Measurements from ENCODE around the gene CD109.
"Not testable (repeated sequence)": the region's sequence is repeated elsewhere in the genome, so short reads cannot be mapped to it uniquely, and the experiment has no call there.

CD109 gene

DNA sequence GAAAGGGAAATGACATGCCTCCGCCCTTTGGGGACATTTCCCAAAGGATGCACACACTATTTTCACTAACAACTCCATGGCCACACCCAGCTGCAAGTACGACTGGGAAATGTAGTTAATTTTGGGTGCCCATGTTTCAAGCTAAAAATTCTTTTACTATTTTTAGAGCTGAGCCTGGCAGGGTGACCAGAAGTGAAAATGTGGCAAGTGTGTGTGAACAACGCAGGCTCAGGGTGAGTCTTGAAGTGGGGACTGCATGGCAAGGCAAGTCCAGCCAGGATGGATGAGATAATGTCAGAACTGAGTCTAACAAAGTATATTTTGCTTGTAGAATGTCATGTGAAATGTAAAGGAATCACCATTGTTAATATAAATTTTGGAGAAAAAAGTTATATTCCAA is 17.0 kb upstream of the CD109 start:
- Histone ChIP-seq H3K9me3 (ENCODE audit: low read depth, low read length) (no peaks in the 10 kb centered on the region), H3K9ac (ENCODE audit: insufficient read length) (no peak overlapping the region), H3K36me3 (ENCODE audit: insufficient read depth, low read length) (no peaks in the 10 kb centered on the region), H3K27ac (no peak overlapping the region), H3K4me3 (no peak overlapping the region)
- TF ChIP-seq POLR2AphosphoS5 (IDR thresholded peaks at IDR 0.05; ENCODE audit: borderline replicate concordance, low read depth, low read length): no peak
- no peak for TF ChIP-seq FOXP2 (optimal IDR thresholded peaks at IDR 0.05; ENCODE audit: control extremely low read depth, extremely low read length, insufficient read depth)
- TF ChIP-seq EZH2 (IDR thresholded peaks at IDR 0.05): no peak
- DNase-seq (ENCODE audit: low read depth, low spot score): no peak

DNA sequence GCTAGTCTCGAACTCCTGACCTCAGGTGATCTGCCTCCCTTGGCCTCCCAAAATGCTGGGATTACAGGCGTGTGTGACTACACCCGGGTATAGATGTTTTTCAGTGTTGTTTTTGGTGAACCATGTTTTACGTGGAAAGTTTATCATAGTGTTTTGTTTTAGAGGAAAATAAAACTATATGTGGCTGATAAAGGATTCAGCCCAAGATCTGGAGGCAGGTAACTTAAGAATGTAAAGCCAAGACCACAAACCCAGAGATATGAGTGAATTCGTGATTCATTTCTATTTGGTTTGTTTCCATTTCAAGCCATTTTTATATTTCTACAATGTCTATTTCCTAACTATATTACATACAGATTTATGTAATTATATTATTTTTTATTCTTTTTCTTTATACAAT is 16.2 kb upstream of the CD109 start:
- not testable (repeated sequence) for H3K9ac ChIP-seq (ENCODE audit: insufficient read length); DNase-seq (ENCODE audit: low read depth, low spot score); H3K9me3 ChIP-seq (ENCODE audit: low read depth, low read length); H3K27ac ChIP-seq; H3K4me3 ChIP-seq; H3K36me3 ChIP-seq (ENCODE audit: insufficient read depth, low read length)

DNA sequence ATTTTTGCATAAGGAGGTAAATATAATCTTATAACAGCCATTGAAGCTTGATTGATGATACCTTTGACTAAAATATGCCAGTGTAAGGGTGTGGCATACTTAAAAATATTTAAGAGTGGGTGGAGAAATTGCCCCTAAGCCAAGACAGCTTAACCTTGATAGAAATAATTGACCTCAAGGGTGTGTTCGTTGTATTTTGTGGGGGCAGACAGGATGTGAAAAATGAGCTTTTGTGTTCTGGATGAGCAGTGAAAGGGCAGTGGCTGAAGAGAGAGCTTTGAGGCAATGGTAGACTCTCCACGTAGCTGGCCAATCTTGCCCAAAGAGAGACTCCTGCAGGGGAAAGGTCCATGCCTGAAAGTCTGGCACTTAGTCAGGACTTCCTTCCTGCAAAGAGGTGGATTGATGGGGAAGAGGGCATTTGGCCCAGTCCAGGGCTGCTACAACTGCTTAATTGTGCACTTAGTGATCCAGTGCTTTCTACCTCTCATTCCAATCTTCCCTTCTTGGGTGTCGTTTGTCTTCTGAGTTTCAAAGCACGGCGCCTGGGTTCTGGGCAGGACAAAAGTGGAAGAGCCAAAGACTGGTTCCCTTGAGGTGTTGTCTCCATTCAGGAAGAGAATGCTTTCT is 15.6 kb upstream of the CD109 start:
- TF ChIP-seq POLR2AphosphoS5 (IDR thresholded peaks at IDR 0.05; ENCODE audit: borderline replicate concordance, low read depth, low read length) (no peak), EZH2 (IDR thresholded peaks at IDR 0.05) (no peak), FOXP2 (optimal IDR thresholded peaks at IDR 0.05; ENCODE audit: control extremely low read depth, extremely low read length, insufficient read depth) (no peak)
- no peak overlapping the region for H3K9ac ChIP-seq (ENCODE audit: insufficient read length)
- H3K9me3 ChIP-seq (ENCODE audit: low read depth, low read length): no peaks in the 10 kb centered on the region
- H3K36me3 ChIP-seq (ENCODE audit: insufficient read depth, low read length): no peaks in the 10 kb centered on the region
- H3K27ac ChIP-seq: no peak overlapping the region
- no peak for DNase-seq (ENCODE audit: low read depth, low spot score)
- H3K4me3 ChIP-seq: no peak overlapping the region

DNA sequence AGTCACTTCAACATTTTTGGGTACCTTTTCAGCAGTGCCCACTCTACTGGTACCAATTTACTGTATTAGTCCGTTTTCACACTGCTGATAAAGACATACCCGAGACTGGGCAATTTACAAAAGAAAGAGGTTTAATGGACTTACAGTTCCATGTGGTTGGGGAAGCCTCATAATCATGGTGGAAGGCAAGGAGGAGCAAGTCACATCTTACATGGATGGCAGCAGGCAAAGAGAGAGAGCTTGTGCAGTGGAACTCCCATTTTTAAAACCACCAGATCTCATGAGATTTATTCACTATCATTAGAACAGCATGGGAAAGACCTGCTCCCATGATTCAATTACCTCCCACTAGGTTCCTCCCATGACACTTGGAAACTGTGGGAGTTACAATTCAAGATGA is 12.4 kb upstream of the CD109 start:
- H3K27ac ChIP-seq; H3K9ac ChIP-seq (ENCODE audit: insufficient read length); DNase-seq (ENCODE audit: low read depth, low spot score); H3K36me3 ChIP-seq (ENCODE audit: insufficient read depth, low read length); H3K4me3 ChIP-seq; H3K9me3 ChIP-seq (ENCODE audit: low read depth, low read length): not testable (repeated sequence)

DNA sequence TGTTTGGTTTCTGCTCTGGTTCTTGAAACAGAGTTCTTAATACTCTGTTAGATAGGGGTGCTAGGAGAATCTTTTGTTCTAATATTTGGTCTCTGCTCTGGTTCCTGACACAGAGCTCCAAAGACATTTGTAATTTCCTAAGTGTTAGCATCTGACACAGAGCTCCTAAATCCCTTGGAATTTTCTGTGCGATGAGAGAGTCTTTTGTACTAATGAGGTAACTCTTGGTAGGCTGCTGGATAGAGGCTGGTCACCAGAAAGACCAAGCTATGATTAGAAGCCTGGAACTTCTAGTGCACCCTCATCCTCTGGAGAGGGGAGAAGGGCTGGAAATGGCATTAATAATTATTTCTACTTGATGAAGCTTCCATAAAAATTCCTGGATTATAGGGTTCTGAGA is 7.7 kb upstream of the CD109 start:
- Histone ChIP-seq H3K4me3 (no peak overlapping the region), H3K9me3 (ENCODE audit: low read depth, low read length) (no peaks in the 10 kb centered on the region), H3K27ac (no peak overlapping the region), H3K9ac (ENCODE audit: insufficient read length) (no peak overlapping the region), H3K36me3 (ENCODE audit: insufficient read depth, low read length) (no peaks in the 10 kb centered on the region)
- no peak for DNase-seq (ENCODE audit: low read depth, low spot score)
- TF ChIP-seq POLR2AphosphoS5 (IDR thresholded peaks at IDR 0.05; ENCODE audit: borderline replicate concordance, low read depth, low read length) (no peak), EZH2 (IDR thresholded peaks at IDR 0.05) (no peak), FOXP2 (optimal IDR thresholded peaks at IDR 0.05; ENCODE audit: control extremely low read depth, extremely low read length, insufficient read depth) (no peak)

DNA sequence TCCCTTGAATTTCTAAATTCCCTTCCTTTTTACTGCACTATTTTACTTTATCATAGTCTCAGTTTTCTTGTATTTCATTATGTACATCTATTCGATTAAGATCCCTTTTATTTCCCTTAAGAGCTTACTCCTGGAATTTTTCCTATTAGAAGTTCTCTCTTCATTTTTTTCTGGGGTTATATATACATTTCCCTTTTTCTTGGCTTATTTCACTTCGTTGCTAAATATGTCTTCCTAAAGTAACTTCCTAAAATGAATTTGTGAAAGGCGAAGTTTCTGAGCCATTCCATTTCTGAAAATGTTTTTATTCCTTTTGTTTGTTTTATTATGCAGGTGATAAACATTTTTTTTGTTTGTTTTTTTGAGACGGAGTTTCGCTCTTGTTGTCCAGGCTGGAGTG is 5.9 kb upstream of the CD109 start:
- DNase-seq (ENCODE audit: low read depth, low spot score): no peak
- Histone ChIP-seq H3K9me3 (ENCODE audit: low read depth, low read length) (no peaks in the 10 kb centered on the region), H3K9ac (ENCODE audit: insufficient read length) (no peak overlapping the region), H3K36me3 (ENCODE audit: insufficient read depth, low read length) (no peaks in the 10 kb centered on the region), H3K4me3 (no peak overlapping the region), H3K27ac (no peak overlapping the region)
- TF ChIP-seq EZH2 (IDR thresholded peaks at IDR 0.05) (no peak), FOXP2 (optimal IDR thresholded peaks at IDR 0.05; ENCODE audit: control extremely low read depth, extremely low read length, insufficient read depth) (no peak), POLR2AphosphoS5 (IDR thresholded peaks at IDR 0.05; ENCODE audit: borderline replicate concordance, low read depth, low read length) (no peak)

DNA sequence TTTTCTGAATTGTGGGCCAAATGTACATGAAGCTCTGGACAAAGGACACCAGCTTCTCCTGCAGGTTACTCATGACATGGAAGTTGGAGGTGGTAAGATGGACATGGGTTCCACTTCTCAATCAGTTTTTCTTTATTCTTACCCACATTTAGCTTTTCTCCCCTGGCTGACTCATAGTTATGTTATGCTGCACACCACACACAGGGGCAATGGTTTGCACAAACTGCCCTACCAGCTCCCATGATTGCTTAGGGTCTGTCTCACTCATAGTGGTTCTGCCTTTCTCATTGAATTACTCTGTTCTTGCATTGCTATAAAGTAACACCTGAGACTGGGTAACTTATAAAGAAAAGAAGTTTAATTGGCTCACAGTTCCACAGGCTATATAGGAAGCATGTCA is 4.5 kb upstream of the CD109 start:
- Histone ChIP-seq H3K36me3 (ENCODE audit: insufficient read depth, low read length) (no peaks in the 10 kb centered on the region), H3K27ac (no peak overlapping the region), H3K9ac (ENCODE audit: insufficient read length) (no peak overlapping the region), H3K9me3 (ENCODE audit: low read depth, low read length) (no peaks in the 10 kb centered on the region), H3K4me3 (no peak overlapping the region)
- TF ChIP-seq POLR2AphosphoS5 (IDR thresholded peaks at IDR 0.05; ENCODE audit: borderline replicate concordance, low read depth, low read length): no peak
- TF ChIP-seq EZH2 (IDR thresholded peaks at IDR 0.05): no peak
- no peak for TF ChIP-seq FOXP2 (optimal IDR thresholded peaks at IDR 0.05; ENCODE audit: control extremely low read depth, extremely low read length, insufficient read depth)
- DNase-seq (ENCODE audit: low read depth, low spot score): no peak

DNA sequence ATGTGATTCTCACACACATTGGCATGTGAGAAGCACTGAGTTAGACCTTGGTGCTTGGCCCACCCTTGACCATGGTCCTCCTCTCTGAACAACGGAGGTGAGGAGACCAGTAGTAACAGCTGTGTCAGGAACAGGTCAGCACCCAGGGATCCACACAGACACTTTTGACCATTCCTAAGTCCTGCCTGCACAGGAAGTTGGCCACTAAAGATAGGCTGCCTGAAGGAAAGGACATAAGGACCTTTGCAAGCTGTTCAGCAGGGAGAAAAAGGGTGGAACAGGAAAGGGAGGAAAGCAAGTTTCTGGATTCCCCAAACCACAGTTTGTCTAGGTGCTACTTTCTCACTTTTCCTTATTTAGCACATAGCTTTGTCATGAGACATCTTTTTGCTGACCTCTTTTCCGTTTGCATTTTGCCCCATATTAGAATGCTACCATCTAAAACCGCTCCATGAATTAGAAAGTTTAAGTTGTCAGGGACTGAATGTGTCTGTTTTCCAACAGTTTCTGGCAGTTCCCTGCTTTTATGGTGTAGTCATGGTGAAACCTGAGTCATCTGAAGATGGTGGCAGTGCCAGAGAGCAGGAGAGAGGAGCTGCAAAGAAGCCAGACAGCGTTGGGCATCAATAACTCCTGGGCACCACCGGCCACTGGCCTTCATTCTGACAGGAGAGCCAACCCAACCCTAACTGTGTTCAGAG is 1.1 kb upstream of the CD109 start:
- Histone ChIP-seq H3K4me3 (no peak overlapping the region), H3K9me3 (ENCODE audit: low read depth, low read length) (no peaks in the 10 kb centered on the region), H3K36me3 (ENCODE audit: insufficient read depth, low read length) (no peaks in the 10 kb centered on the region), H3K27ac (no peak overlapping the region), H3K9ac (ENCODE audit: insufficient read length) (no peak overlapping the region)
- no peak for DNase-seq (ENCODE audit: low read depth, low spot score)
- TF ChIP-seq POLR2AphosphoS5 (IDR thresholded peaks at IDR 0.05; ENCODE audit: borderline replicate concordance, low read depth, low read length): no peak
- no peak for TF ChIP-seq FOXP2 (optimal IDR thresholded peaks at IDR 0.05; ENCODE audit: control extremely low read depth, extremely low read length, insufficient read depth)
- TF ChIP-seq EZH2 (IDR thresholded peaks at IDR 0.05): no peak

DNA sequence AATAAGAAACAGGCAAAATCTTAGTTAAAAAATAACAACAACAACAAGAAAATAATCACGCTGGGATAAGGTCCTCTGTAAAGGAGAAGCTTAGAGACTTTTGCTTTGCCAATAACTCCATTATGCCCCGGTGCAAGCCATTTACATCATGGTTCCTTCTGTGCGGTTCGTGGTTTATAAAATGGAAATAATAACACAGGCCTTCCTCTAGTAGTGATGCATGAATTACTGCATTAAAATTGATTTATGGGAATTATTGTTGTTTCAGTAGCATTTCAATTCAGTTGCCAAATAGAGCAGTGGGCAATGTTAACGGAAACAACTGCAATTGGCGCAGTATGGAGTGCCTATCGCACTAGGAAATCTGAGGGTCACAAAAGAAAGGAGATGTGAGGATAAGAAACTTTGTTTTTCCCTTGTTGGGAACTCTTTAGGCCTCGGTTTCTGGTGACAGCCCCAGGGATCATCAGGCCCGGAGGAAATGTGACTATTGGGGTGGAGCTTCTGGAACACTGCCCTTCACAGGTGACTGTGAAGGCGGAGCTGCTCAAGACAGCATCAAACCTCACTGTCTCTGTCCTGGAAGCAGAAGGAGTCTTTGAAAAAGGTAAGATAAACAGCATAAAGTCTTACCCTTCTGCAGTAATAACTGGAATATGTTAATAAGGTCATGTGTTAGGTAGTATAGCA is 1.1 kb downstream of the CD109 start:
- H3K27ac ChIP-seq: no peak overlapping the region
- H3K4me3 ChIP-seq: peak overlapping the region; percentile 73
- no peaks in the 10 kb centered on the region for H3K36me3 ChIP-seq (ENCODE audit: insufficient read depth, low read length)
- no peaks in the 10 kb centered on the region for H3K9me3 ChIP-seq (ENCODE audit: low read depth, low read length)
- no peak for DNase-seq (ENCODE audit: low read depth, low spot score)
- no peak overlapping the region for H3K9ac ChIP-seq (ENCODE audit: insufficient read length)
- TF ChIP-seq POLR2AphosphoS5 (IDR thresholded peaks at IDR 0.05; ENCODE audit: borderline replicate concordance, low read depth, low read length) (no peak), FOXP2 (optimal IDR thresholded peaks at IDR 0.05; ENCODE audit: control extremely low read depth, extremely low read length, insufficient read depth) (no peak), EZH2 (IDR thresholded peaks at IDR 0.05) (no peak)

Data from SK-N-MC (cell line).